H1 (cell line): ENCODE data around the gene HDAC8. TPM values are rescaled to one million over a fixed set of nuclear protein-coding genes. Genes with fewer than 3 reads are reported as not detected.

Source experiments
- CTCF ChIA-PET: fragments of 300-600 bp; sonication (Branson Sonifier 250); formaldehyde crosslinking; loops from one replicate; lab custom pipeline; 2021; ENCODE audit not compliant: partially characterized antibody; lab: Charles Lee
- POLR2A ChIA-PET: fragments of 300-600 bp; sonication (Branson Sonifier 250); formaldehyde crosslinking; loops from one replicate; lab custom pipeline; 2021; ENCODE audit warnings: inconsistent platforms; ENCODE audit not compliant: partially characterized antibody; lab: Charles Lee
- DNase-seq, 2 experiments: peaks; one replicate each; pipeline versions ENCODE4 v3.0.0 to v3.0.0-alpha.2; 2010 to 2022; ENCODE audit warnings: low spot score in 2 of 2, low read depth in 1 of 2, mixed read lengths in 1 of 2
- FAIRE-seq: peaks from 2 replicates; lab custom pipeline; 2011; peaks lifted over from hg19 to GRCh38; lab: Jason Lieb, UNC
- H2AFZ ChIP-seq: 2 replicates; pipeline ENCODE4 v1.8.1; 2012; ENCODE audit warnings: low read length, inconsistent platforms
- H2AK5ac ChIP-seq: 2 replicates; pipeline ENCODE4 v1.6.1; 2013; ENCODE audit warnings: low read depth, low read length
- H2BK120ac ChIP-seq: replicated peaks from 2 replicates; pipeline ENCODE3; 2013; ENCODE audit warnings: low read depth, low read length, inconsistent platforms
- H2BK12ac ChIP-seq: 2 replicates; pipeline ENCODE4 v1.6.1; 2013; ENCODE audit warnings: low read depth, low read length
- H2BK15ac ChIP-seq: 2 replicates; pipeline ENCODE4 v1.6.1; 2013; ENCODE audit warnings: low read length
- H2BK20ac ChIP-seq: 2 replicates; pipeline ENCODE4 v1.6.1; 2013; ENCODE audit warnings: low read length
- H2BK5ac ChIP-seq: 2 replicates; pipeline ENCODE4 v1.6.1; 2013; ENCODE audit warnings: low read depth, low read length
- H3K14ac ChIP-seq: 2 replicates; pipeline ENCODE4 v1.6.1; 2013; ENCODE audit warnings: inconsistent platforms; ENCODE audit not compliant: insufficient read length
- H3K18ac ChIP-seq: 2 replicates; pipeline ENCODE4 v1.6.1; 2013; ENCODE audit warnings: low read length; ENCODE audit errors: extremely low read depth
- H3K23ac ChIP-seq: 2 replicates; pipeline ENCODE4 v1.6.1; 2013; ENCODE audit warnings: inconsistent platforms; ENCODE audit not compliant: insufficient read length
- H3K23me2 ChIP-seq: 2 replicates; pipeline ENCODE4 v1.6.1; 2013; ENCODE audit warnings: low read depth, low read length
- H3K27ac ChIP-seq: 2 replicates; pipeline ENCODE4 v1.6.1; 2011; ENCODE audit warnings: low read depth, low read length, inconsistent platforms
- H3K27me3 ChIP-seq, 4 experiments: replicated peaks in 1 of 4; 1 replicate in 1 of 4; 2 replicates in 3 of 4; pipeline versions ENCODE4 v1.6.1 to v1.8.1; 2011 to 2013; ENCODE audit warnings: low read length in 3 of 4, mild to moderate bottlenecking in 3 of 4, inconsistent platforms in 2 of 4, mixed read lengths in 2 of 4, moderate library complexity in 1 of 4; ENCODE audit not compliant: control insufficient read depth in 3 of 4, insufficient read depth in 3 of 4; ENCODE audit errors: extremely low read depth in 1 of 4
- H3K36me3 ChIP-seq, 4 experiments: 2 replicates each; pipeline versions ENCODE4 v1.6.1 to v1.8.1; 2011 to 2013; ENCODE audit warnings: mild to moderate bottlenecking in 4 of 4, low read length in 3 of 4, moderate library complexity in 2 of 4, control low read depth in 1 of 4, inconsistent platforms in 1 of 4; ENCODE audit not compliant: insufficient read depth in 4 of 4, control insufficient read depth in 2 of 4
- H3K4ac ChIP-seq: replicated peaks from 2 replicates; pipeline ENCODE3; 2013; ENCODE audit warnings: low read length, low read depth, mixed read lengths, inconsistent platforms; ENCODE audit not compliant: insufficient read length
- H3K4me1 ChIP-seq, 4 experiments: replicated peaks in 1 of 4; 1 replicate in 1 of 4; 2 replicates in 3 of 4; pipeline versions ENCODE4 v1.6.1 to v1.8.1; 2011 to 2013; ENCODE audit warnings: low read length in 3 of 4, inconsistent platforms in 2 of 4, mixed read lengths in 1 of 4; ENCODE audit not compliant: insufficient read depth in 4 of 4, control insufficient read depth in 3 of 4
- H3K4me2 ChIP-seq, 2 experiments: 2 replicates each; pipeline versions ENCODE4 v1.6.1 to v1.8.1; 2011 to 2013; ENCODE audit warnings: low read depth in 2 of 2, low read length in 2 of 2, control low read depth in 1 of 2, inconsistent platforms in 1 of 2, mild to moderate bottlenecking in 1 of 2; ENCODE audit not compliant: insufficient read depth in 1 of 2
- H3K4me3 ChIP-seq, 4 experiments: fragments of 200-600, 300-600 bp in 1 of 4; sonication (generic), shearing (Covaris generic), sonication (Bioruptor Twin) in 1 of 4; 2 replicates each; pipeline versions ENCODE4 v1.5.1 to v1.8.1; 2011 to 2016; ENCODE audit warnings: low read length in 4 of 4, low read depth in 3 of 4, control low read depth in 2 of 4, inconsistent platforms in 2 of 4, mild to moderate bottlenecking in 2 of 4, mixed read lengths in 1 of 4, moderate library complexity in 1 of 4; ENCODE audit not compliant: insufficient read depth in 2 of 4; ENCODE audit errors: extremely low read depth in 1 of 4
- H3K56ac ChIP-seq: replicated peaks from 2 replicates; pipeline ENCODE3; 2013; ENCODE audit warnings: low read depth, mild to moderate bottlenecking, mixed read lengths, low read length, inconsistent platforms; ENCODE audit not compliant: insufficient read length
- H3K79me1 ChIP-seq: 2 replicates; pipeline ENCODE4 v1.6.1; 2013; ENCODE audit warnings: low read depth, low read length, control low read depth
- H3K79me2 ChIP-seq, 2 experiments: 2 replicates each; pipeline versions ENCODE4 v1.6.1 to v1.8.1; 2012 to 2013; ENCODE audit warnings: low read length in 2 of 2, mild to moderate bottlenecking in 2 of 2, inconsistent platforms in 1 of 2; ENCODE audit not compliant: insufficient read depth in 2 of 2, control insufficient read depth in 1 of 2
- H3K9ac ChIP-seq, 4 experiments: replicated peaks in 1 of 4; 1 replicate in 1 of 4; 2 replicates in 3 of 4; pipeline versions ENCODE4 v1.6.1 to v1.8.1; 2011 to 2013; ENCODE audit warnings: low read depth in 3 of 4, low read length in 3 of 4, control low read depth in 2 of 4, mild to moderate bottlenecking in 2 of 4, moderate library complexity in 2 of 4, inconsistent platforms in 1 of 4; ENCODE audit errors: extremely low read depth in 1 of 4
- H3K9me3 ChIP-seq, 2 experiments: 2 replicates each; pipeline versions ENCODE4 v1.6.1 to v1.8.1; 2012 to 2013; ENCODE audit warnings: mild to moderate bottlenecking in 2 of 2, moderate library complexity in 2 of 2, control low read depth in 1 of 2, inconsistent platforms in 1 of 2, low read depth in 1 of 2, low read length in 1 of 2, mixed read lengths in 1 of 2; ENCODE audit not compliant: insufficient read depth in 2 of 2
- H4K20me1 ChIP-seq, 2 experiments: replicated peaks in 1 of 2; 2 replicates each; pipeline versions ENCODE3 to v1.8.1; 2011 to 2013; ENCODE audit warnings: inconsistent platforms in 2 of 2, low read length in 2 of 2, mild to moderate bottlenecking in 1 of 2; ENCODE audit not compliant: insufficient read depth in 2 of 2, control insufficient read depth in 1 of 2
- H4K5ac ChIP-seq: 2 replicates; pipeline ENCODE4 v1.6.1; 2013; ENCODE audit warnings: low read length, low read depth, mixed read lengths, inconsistent platforms; ENCODE audit not compliant: insufficient read length
- H4K8ac ChIP-seq: 2 replicates; pipeline ENCODE4 v1.8.0; 2013; ENCODE audit warnings: mild to moderate bottlenecking, moderate library complexity, low read length, inconsistent platforms; ENCODE audit not compliant: insufficient read depth; ENCODE audit errors: extremely low read depth
- H4K91ac ChIP-seq: replicated peaks from 2 replicates; pipeline ENCODE3; 2013; ENCODE audit warnings: low read length, mixed read lengths, inconsistent platforms; ENCODE audit not compliant: insufficient read length
- CBX5 ChIP-seq: fragments of 300-800, 300-1000 bp; sonication (generic); IDR thresholded peaks from 2 replicates; pipeline ENCODE4 v1.7.1; 2016; ENCODE audit warnings: antibody characterized with exemption, low read length, low read depth
- SIX5 ChIP-seq: IDR thresholded peaks from 2 replicates; pipeline ENCODE4 v1.6.1; 2011; ENCODE audit warnings: mild to moderate bottlenecking, low read depth, low read length
- whole genome bisulfite sequencing, 2 experiments: shearing (Covaris generic) in 1 of 2; methylation state at CpG; one replicate each; pipeline versions ENCODE4 v1.1.6 to v1.1.7; 2013 to 2015; ENCODE audit warnings: low lambda C conversion rate in 2 of 2, mixed read lengths in 2 of 2, inconsistent platforms in 1 of 2, low coverage in 1 of 2, missing lambda C conversion rate in 1 of 2; ENCODE audit not compliant: insufficient replicate concordance in 2 of 2, insufficient coverage in 1 of 2, insufficient read length in 1 of 2; ENCODE audit errors: extremely low coverage in 1 of 2, missing lambda C conversion rate in 1 of 2; 5-methylcytosine and 5-hydroxymethylcytosine counted together
- polyA plus RNA-seq, 7 experiments: library from polyadenylated mRNA; depleted of rRNA in 3 of 7; stranded (reverse) in 5 of 7; unstranded in 2 of 7; fragments of >200 nt in 5 of 7; fragments of 200-250 nt in 2 of 7; gene quantifications; 1 replicate in 5 of 7; 2 replicates in 1 of 7; 4 replicates in 1 of 7; pipeline versions ENCODE4 v1.2.1 to v1.2.3, GENCODE V29; 2011 to 2013; ENCODE audit warnings: missing spikeins in 2 of 7, mixed read lengths in 2 of 7
- total RNA-seq: library from RNA; stranded (reverse); fragmentation: NEBNext Ultra II Directional; extraction: Animal tissue kit (Norgen Biotek cat#: 25700); gene quantifications from 2 replicates; pipeline ENCODE4 v1.2.1, GENCODE V29; 2021

HDAC8 gene
- total and polyA plus RNA-seq, 2 of the 8 experiments (the other 6 are each of a cell fraction or from before 2014, with no cell fraction given) = 9.7 to 20.3 TPM

DNA sequence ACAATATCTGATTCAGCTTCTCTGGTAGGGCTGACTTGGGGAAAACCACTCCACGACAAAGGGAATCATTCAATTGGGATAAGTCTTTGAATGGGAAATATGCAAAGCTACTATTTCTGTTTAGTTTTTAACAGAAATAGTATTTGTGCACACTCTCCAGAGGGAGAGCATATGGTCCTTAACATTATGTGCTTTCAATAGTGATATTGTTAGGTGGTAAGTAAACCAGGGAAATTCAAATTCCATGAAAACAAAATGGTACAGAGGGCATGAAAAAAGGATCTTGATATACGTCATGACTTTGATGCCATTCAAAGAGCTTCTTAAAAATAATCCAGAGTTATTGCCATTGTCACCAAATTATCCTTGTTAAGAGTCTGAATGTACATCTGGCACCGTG, 219.9 kb downstream of the HDAC8 start:
- Histone ChIP-seq H3K9me3 (no peaks in the 10 kb centered on the region), H2BK120ac (no peak overlapping the region), H3K56ac (no peak overlapping the region), H3K4ac (no peak overlapping the region), H3K18ac (no peak overlapping the region), H3K36me3 (no peaks in the 10 kb centered on the region; a peak in 1 of 8 replicates), H3K23ac (no peak overlapping the region), H4K20me1 (peaks cover 0 to 1% of the 10 kb centered on the region in 2 experiments), H2BK20ac (no peak overlapping the region), H3K4me2 (no peak overlapping the region), H3K27me3 (no peaks in the 10 kb centered on the region), H4K5ac (no peak overlapping the region), H3K27ac (no peak overlapping the region), H3K14ac (no peak overlapping the region), H2AFZ (no peak overlapping the region), H2AK5ac (no peak overlapping the region), H3K4me3 (no peak overlapping the region), H3K4me1 (no peaks in the 10 kb centered on the region), H2BK15ac (no peak overlapping the region), H3K23me2 (no peaks in the 10 kb centered on the region; the same call in 1 of the 2 replicates), H3K9ac (no peak overlapping the region), H3K79me1 (no peaks in the 10 kb centered on the region), H4K8ac (no peak overlapping the region), H3K79me2 (no peaks in the 10 kb centered on the region), H2BK5ac (no peak overlapping the region), H2BK12ac (no peak overlapping the region), H4K91ac (no peak overlapping the region)
- DNase-seq (no peak), FAIRE-seq (no peak)
- POLR2A ChIA-PET = no interaction called here
- CTCF ChIA-PET = interaction anchor here (0.6 kb wide), 1 partner anchor 9 kb away, joined by 4 read pairs; no protein-coding TSS in a partner anchor
- WGBS, 2 experiments = 86% methylated on average over 3 of the region's 3 CpGs; no CpG with 5 or more reads in 1 of the 2 experiments
- TF ChIP-seq SIX5 (no peak), CBX5 (no peak)
